ENCODE measurements around the gene CHRNA1.

The CHRNA1 gene

GRCh38 chr2:174762464-174762863 is 1.8 kb downstream of the CHRNA1 start:
- no peak for TF ChIP-seq CTCF (IDR thresholded peaks at IDR 0.05; ENCODE audit: poor library complexity, severe bottlenecking)
- Histone ChIP-seq H3K4me3 (ENCODE audit: severe bottlenecking) (no peak overlapping the region), H3K4me1 (ENCODE audit: insufficient read depth, poor library complexity, severe bottlenecking) (no peaks in the 10 kb centered on the region), H3K27ac (ENCODE audit: poor library complexity, severe bottlenecking) (no peak overlapping the region), H3K36me3 (ENCODE audit: low read depth) (no peaks in the 10 kb centered on the region), H3K27me3 (ENCODE audit: insufficient read depth, poor library complexity, severe bottlenecking) (no peaks in the 10 kb centered on the region), H3K9me3 (ENCODE audit: severe bottlenecking) (no peaks in the 10 kb centered on the region)
- DNase-seq (ENCODE audit: low spot score) = no peak
- no peak for ATAC-seq (ENCODE audit: low read depth)

GRCh38 chr2:174761837-174762236 is 2.4 kb downstream of the CHRNA1 start:
- no peaks in the 10 kb centered on the region for H3K36me3 ChIP-seq (ENCODE audit: low read depth)
- no peaks in the 10 kb centered on the region for H3K9me3 ChIP-seq (ENCODE audit: severe bottlenecking)
- H3K27ac ChIP-seq (ENCODE audit: poor library complexity, severe bottlenecking) = no peak overlapping the region
- no peaks in the 10 kb centered on the region for H3K27me3 ChIP-seq (ENCODE audit: insufficient read depth, poor library complexity, severe bottlenecking)
- no peak for TF ChIP-seq CTCF (IDR thresholded peaks at IDR 0.05; ENCODE audit: poor library complexity, severe bottlenecking)
- no peaks in the 10 kb centered on the region for H3K4me1 ChIP-seq (ENCODE audit: insufficient read depth, poor library complexity, severe bottlenecking)
- ATAC-seq (ENCODE audit: low read depth) (no peak), DNase-seq (ENCODE audit: low spot score) (no peak)
- H3K4me3 ChIP-seq (ENCODE audit: severe bottlenecking) = no peak overlapping the region

- no peak overlapping the region for H3K27ac ChIP-seq (ENCODE audit: poor library complexity, severe bottlenecking)
- DNase-seq (ENCODE audit: low spot score) = no peak
- H3K4me3 ChIP-seq (ENCODE audit: severe bottlenecking) = no peak overlapping the region
- no peak for TF ChIP-seq CTCF (IDR thresholded peaks at IDR 0.05; ENCODE audit: poor library complexity, severe bottlenecking)
- no peak for ATAC-seq (ENCODE audit: low read depth)
- H3K4me1 ChIP-seq (ENCODE audit: insufficient read depth, poor library complexity, severe bottlenecking) = no peaks in the 10 kb centered on the region
- no peaks in the 10 kb centered on the region for H3K27me3 ChIP-seq (ENCODE audit: insufficient read depth, poor library complexity, severe bottlenecking)
- no peaks in the 10 kb centered on the region for H3K9me3 ChIP-seq (ENCODE audit: severe bottlenecking)
- H3K36me3 ChIP-seq (ENCODE audit: low read depth) = no peaks in the 10 kb centered on the region
Observed at GRCh38 chr2:174760845-174761473, 3.3 kb downstream of the CHRNA1 start.

- TF ChIP-seq CTCF (IDR thresholded peaks at IDR 0.05; ENCODE audit: poor library complexity, severe bottlenecking) = no peak
- DNase-seq (ENCODE audit: low spot score) (no peak), ATAC-seq (ENCODE audit: low read depth) (no peak)
- no peaks in the 10 kb centered on the region for H3K27me3 ChIP-seq (ENCODE audit: insufficient read depth, poor library complexity, severe bottlenecking)
- no peaks in the 10 kb centered on the region for H3K4me1 ChIP-seq (ENCODE audit: insufficient read depth, poor library complexity, severe bottlenecking)
- H3K4me3 ChIP-seq (ENCODE audit: severe bottlenecking) = no peak overlapping the region
- H3K9me3 ChIP-seq (ENCODE audit: severe bottlenecking) = no peaks in the 10 kb centered on the region
- no peaks in the 10 kb centered on the region for H3K36me3 ChIP-seq (ENCODE audit: low read depth)
- no peak overlapping the region for H3K27ac ChIP-seq (ENCODE audit: poor library complexity, severe bottlenecking)
Observed at GRCh38 chr2:174759381-174760065, 4.7 kb downstream of the CHRNA1 start.

- H3K4me3 ChIP-seq (ENCODE audit: severe bottlenecking) = no peak overlapping the region
- no peak for TF ChIP-seq CTCF (IDR thresholded peaks at IDR 0.05; ENCODE audit: poor library complexity, severe bottlenecking)
- H3K27ac ChIP-seq (ENCODE audit: poor library complexity, severe bottlenecking) = no peak overlapping the region
- H3K36me3 ChIP-seq (ENCODE audit: low read depth) = no peaks in the 10 kb centered on the region
- ATAC-seq (ENCODE audit: low read depth) (no peak), DNase-seq (ENCODE audit: low spot score) (no peak)
- no peaks in the 10 kb centered on the region for H3K27me3 ChIP-seq (ENCODE audit: insufficient read depth, poor library complexity, severe bottlenecking)
- H3K9me3 ChIP-seq (ENCODE audit: severe bottlenecking) = no peaks in the 10 kb centered on the region
- H3K4me1 ChIP-seq (ENCODE audit: insufficient read depth, poor library complexity, severe bottlenecking) = no peaks in the 10 kb centered on the region
Observed at GRCh38 chr2:174756743-174757142, 7.5 kb downstream of the CHRNA1 start.

All from RWPE2 (cell line).